PC-3 (cell line): ENCODE data around the gene GRK1.

Experiments
- EZH2 ChIP-seq: fragments of 300-600 bp; sonication (generic); IDR thresholded peaks from one replicate; pipeline ENCODE4 v1.6.1; 2017; ENCODE audit warnings: antibody characterized with exemption, mild to moderate bottlenecking, low read length; ENCODE audit not compliant: unreplicated experiment
- TF ChIP-seq, protein P1 (sequence below): fragments of 300-600 bp; sonication (generic); conservative IDR thresholded peaks from 2 replicates; pipeline ENCODE4 v1.5.1; 2017; ENCODE audit warnings: antibody characterized with exemption, low read depth, mild to moderate bottlenecking, low read length

DNA sequence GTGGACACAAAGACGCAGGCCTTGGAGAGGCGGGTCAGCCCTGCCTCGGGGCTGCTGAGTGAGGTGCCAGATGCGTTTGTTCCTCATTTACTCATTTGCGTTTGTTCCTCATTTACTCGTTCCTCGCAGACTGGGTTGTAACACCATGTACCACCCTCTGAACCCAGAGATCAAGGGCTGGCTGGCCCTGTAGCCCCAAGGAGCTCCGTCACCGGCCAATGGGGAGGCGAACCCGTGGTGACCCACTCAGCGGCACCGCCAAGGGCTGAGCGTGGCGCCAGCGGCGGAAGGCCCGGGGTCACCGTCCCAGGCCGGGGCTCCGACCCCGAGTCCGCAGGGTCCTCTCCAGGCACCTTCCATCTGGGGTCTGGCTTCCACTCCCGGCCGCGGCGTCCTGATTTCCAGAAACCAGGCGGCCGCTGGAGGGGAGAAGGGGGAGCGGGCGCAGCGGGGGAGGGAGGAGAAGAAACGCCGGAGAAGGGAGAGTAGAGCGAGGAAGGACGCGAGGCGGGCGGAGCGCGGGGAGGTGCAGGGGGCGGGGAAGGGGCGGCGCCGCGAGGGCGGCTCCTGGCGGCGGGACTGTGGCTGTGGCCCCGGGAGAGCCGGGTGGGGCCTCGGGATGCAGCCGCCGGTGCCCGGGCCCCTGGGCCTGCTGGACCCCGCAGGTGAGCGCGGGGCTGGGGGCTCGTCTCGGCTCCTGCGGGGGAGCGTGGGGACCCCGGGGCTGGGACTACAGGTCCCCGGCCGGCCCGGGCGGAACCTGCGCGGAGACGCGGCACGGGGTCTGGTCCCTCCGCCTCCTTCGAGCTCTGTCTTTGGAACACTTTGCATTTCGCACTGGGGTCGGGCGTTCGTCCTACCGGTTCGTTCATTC, 91.9 kb downstream of the GRK1 start, which contains the start of gene TMEM255B:
- no peak for TF ChIP-seq EZH2
- TF ChIP-seq, protein P1, sequence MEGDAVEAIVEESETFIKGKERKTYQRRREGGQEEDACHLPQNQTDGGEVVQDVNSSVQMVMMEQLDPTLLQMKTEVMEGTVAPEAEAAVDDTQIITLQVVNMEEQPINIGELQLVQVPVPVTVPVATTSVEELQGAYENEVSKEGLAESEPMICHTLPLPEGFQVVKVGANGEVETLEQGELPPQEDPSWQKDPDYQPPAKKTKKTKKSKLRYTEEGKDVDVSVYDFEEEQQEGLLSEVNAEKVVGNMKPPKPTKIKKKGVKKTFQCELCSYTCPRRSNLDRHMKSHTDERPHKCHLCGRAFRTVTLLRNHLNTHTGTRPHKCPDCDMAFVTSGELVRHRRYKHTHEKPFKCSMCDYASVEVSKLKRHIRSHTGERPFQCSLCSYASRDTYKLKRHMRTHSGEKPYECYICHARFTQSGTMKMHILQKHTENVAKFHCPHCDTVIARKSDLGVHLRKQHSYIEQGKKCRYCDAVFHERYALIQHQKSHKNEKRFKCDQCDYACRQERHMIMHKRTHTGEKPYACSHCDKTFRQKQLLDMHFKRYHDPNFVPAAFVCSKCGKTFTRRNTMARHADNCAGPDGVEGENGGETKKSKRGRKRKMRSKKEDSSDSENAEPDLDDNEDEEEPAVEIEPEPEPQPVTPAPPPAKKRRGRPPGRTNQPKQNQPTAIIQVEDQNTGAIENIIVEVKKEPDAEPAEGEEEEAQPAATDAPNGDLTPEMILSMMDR, result no peak
